PC-9 (cell line): ENCODE data around the gene KRT76. TPM values are rescaled to one million over a fixed set of nuclear protein-coding genes. Genes with fewer than 3 reads are reported as not detected.

Source experiments
- BruUV-seq: library from RNA; stranded (reverse); fragments of 400-500 nt; replicated peaks from 2 replicates; lab custom pipeline; 2021; lab: Mats Ljungman, UMichigan
- CTCF ChIA-PET: fragments of 300-600 bp; sonication (Branson Sonifier 250); formaldehyde crosslinking; loops from one replicate; lab custom pipeline; 2022; ENCODE audit warnings: antibody characterized with exemption; lab: Charles Lee
- POLR2A ChIA-PET: fragments of 300-600 bp; sonication (Branson Sonifier 250); formaldehyde crosslinking; loops from one replicate; lab custom pipeline; 2022; ENCODE audit warnings: antibody characterized with exemption; ENCODE audit not compliant: unreplicated experiment; lab: Charles Lee
- DNase-seq, 2 experiments: peaks; one replicate each; pipeline versions ENCODE4 v3.0.0 to v3.0.0-alpha.2; 2015 to 2022; ENCODE audit warnings: mixed read lengths in 1 of 2
- H2AFZ ChIP-seq: fragments of 200-600 bp; sonication (generic); 2 replicates; pipeline ENCODE4 v1.8.1; 2017; ENCODE audit warnings: antibody characterized with exemption
- H3F3A ChIP-seq: fragments of 200-600 bp; sonication (generic); 2 replicates; pipeline ENCODE4 v1.8.1; 2017; ENCODE audit warnings: antibody characterized with exemption, mild to moderate bottlenecking, low read depth; ENCODE audit not compliant: insufficient read depth
- H3K27ac ChIP-seq: fragments of 200-600 bp; sonication (generic); 2 replicates; pipeline ENCODE4 v1.6.1; 2016; ENCODE audit warnings: mixed run types
- H3K27me3 ChIP-seq: fragments of 200-600 bp; sonication (generic); 2 replicates; pipeline ENCODE4 v1.6.1; 2016; ENCODE audit warnings: low read depth, mixed run types; ENCODE audit not compliant: insufficient read depth
- H3K36me3 ChIP-seq: fragments of 200-600 bp; sonication (generic); 2 replicates; pipeline ENCODE4 v1.6.1; 2016; ENCODE audit warnings: low read depth, mixed run types
- H3K4me1 ChIP-seq: fragments of 200-600 bp; sonication (generic); replicated peaks from 2 replicates; pipeline ENCODE4 v1.6.1; 2016; ENCODE audit warnings: mixed run types; ENCODE audit not compliant: insufficient read depth
- H3K4me2 ChIP-seq: fragments of 200-600 bp; sonication (generic); 2 replicates; pipeline ENCODE4 v1.6.1; 2017; ENCODE audit warnings: mixed run types
- H3K4me3 ChIP-seq: fragments of 200-600 bp; sonication (generic); 2 replicates; pipeline ENCODE4 v1.6.1; 2016; ENCODE audit warnings: mixed run types
- H3K79me2 ChIP-seq: fragments of 200-600 bp; sonication (generic); 2 replicates; pipeline ENCODE4 v1.6.1; 2017; ENCODE audit warnings: low read depth, mixed run types
- H3K9me2 ChIP-seq: fragments of 200-600 bp; sonication (generic); 2 replicates; pipeline ENCODE4 v1.8.1; 2017; ENCODE audit warnings: mild to moderate bottlenecking; ENCODE audit not compliant: insufficient read depth
- H3K9me3 ChIP-seq: fragments of 200-600 bp; sonication (generic); 2 replicates; pipeline ENCODE4 v1.8.1; 2016; ENCODE audit warnings: low read depth; ENCODE audit not compliant: insufficient read depth
- H4K20me1 ChIP-seq: fragments of 200-600 bp; sonication (generic); 2 replicates; pipeline ENCODE4 v1.8.1; 2017; ENCODE audit not compliant: insufficient read depth
- EZH2 ChIP-seq: fragments of 200-600 bp; sonication (generic); IDR thresholded peaks from 2 replicates; pipeline ENCODE4 v1.8.0; 2017; ENCODE audit warnings: antibody characterized with exemption, low read depth
- intact Hi-C: fragments of 100-400 bp; cut with micrococcal nuclease; formaldehyde crosslinking; loops from one replicate; pipeline ENCODE4 v1.10.0; 2022; ENCODE audit not compliant: unreplicated experiment
- total RNA-seq: library from RNA; stranded (reverse); gene quantifications from 2 replicates; pipeline ENCODE4 v1.2.3, GENCODE V29; 2021
- TF ChIP-seq, protein P1 (sequence below): fragments of 200-600 bp; sonication (generic); conservative IDR thresholded peaks from 2 replicates; pipeline ENCODE4 v1.6.1; 2017; ENCODE audit warnings: mixed run types, antibody characterized with exemption, mild to moderate bottlenecking, moderate library complexity

KRT76 gene
- total RNA-seq, 1 experiment from 2014 or later = not detected

GRCh38 chr12:52798671-52799504 lies 21.7 kb upstream of the KRT76 start:
- ChIA-PET POLR2A (interaction anchor here (0.6 kb wide), 1 partner anchor 85 kb away, joined by 4 read pairs; no protein-coding TSS in a partner anchor), CTCF (interaction anchor here (0.6 kb wide), 1 partner anchor 534 kb away, joined by 3 read pairs; no protein-coding TSS in a partner anchor)
- H4K20me1 ChIP-seq = no peaks in the 10 kb centered on the region
- peaks cover 68% of the 10 kb centered on the region for H3K4me1 ChIP-seq
- no peak overlapping the region for H3K4me3 ChIP-seq
- intact Hi-C loops = loop anchor here (1.0 kb wide), 3 partner anchors 72 to 216 kb away; no protein-coding TSS in a partner anchor
- no peak overlapping the region for H2AFZ ChIP-seq
- BruUV-seq = TSS peak; percentile 55
- TF ChIP-seq, protein P1, sequence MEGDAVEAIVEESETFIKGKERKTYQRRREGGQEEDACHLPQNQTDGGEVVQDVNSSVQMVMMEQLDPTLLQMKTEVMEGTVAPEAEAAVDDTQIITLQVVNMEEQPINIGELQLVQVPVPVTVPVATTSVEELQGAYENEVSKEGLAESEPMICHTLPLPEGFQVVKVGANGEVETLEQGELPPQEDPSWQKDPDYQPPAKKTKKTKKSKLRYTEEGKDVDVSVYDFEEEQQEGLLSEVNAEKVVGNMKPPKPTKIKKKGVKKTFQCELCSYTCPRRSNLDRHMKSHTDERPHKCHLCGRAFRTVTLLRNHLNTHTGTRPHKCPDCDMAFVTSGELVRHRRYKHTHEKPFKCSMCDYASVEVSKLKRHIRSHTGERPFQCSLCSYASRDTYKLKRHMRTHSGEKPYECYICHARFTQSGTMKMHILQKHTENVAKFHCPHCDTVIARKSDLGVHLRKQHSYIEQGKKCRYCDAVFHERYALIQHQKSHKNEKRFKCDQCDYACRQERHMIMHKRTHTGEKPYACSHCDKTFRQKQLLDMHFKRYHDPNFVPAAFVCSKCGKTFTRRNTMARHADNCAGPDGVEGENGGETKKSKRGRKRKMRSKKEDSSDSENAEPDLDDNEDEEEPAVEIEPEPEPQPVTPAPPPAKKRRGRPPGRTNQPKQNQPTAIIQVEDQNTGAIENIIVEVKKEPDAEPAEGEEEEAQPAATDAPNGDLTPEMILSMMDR = no peak
- no peak for TF ChIP-seq EZH2
- no peaks in the 10 kb centered on the region for H3K9me3 ChIP-seq
- H3K4me2 ChIP-seq = peak overlapping the region; percentile 47
- H3K79me2 ChIP-seq = no peaks in the 10 kb centered on the region
- H3K27ac ChIP-seq = peak overlapping the region; percentile 88
- no peaks in the 10 kb centered on the region for H3K27me3 ChIP-seq
- H3K9me2 ChIP-seq = no peaks in the 10 kb centered on the region
- H3K36me3 ChIP-seq = no peaks in the 10 kb centered on the region
- H3F3A ChIP-seq = peaks cover 45% of the 10 kb centered on the region
- DNase-seq = peak; percentile 67 to 97

DNA sequence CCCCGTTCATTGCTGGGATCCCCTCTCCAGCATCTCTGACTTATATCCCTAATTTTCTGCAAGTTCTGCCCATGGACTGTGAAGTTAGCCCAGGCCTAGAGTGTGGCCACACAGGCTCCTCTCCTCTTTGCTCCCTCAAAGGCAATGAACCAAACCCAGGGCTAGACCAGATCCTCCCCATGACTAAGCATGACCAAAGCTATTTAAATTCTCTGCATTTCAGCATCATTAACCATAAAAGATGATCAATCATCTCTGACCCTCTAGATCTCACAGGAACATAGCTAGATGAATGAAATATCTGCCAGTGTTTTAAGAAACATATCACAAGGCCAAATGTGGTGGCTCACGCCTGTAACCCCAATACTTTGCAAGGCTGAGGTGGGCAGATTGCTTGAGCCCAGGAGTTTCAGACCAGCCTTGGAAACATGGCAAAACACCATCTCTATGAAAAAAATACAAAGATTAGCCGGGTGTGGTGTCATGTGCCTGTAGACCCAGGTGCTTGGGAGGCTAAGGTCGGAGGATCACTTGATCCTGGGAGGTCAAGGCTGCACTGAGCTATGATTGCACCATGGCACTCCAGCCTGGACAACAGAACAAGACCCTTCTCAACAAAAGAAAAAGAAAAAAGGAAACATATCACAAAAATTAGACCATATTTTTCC lies 21.0 kb upstream of the KRT76 start:
- Histone ChIP-seq H3K4me1 (peaks cover 72% of the 10 kb centered on the region), H3K36me3 (no peaks in the 10 kb centered on the region), H2AFZ (no peak overlapping the region), H3K4me3 (no peak overlapping the region), H4K20me1 (no peaks in the 10 kb centered on the region), H3K27ac (peak overlapping the region; percentile 88), H3K27me3 (no peaks in the 10 kb centered on the region), H3K9me3 (no peaks in the 10 kb centered on the region), H3K79me2 (no peaks in the 10 kb centered on the region), H3K4me2 (peak overlapping the region; percentile 47), H3K9me2 (no peaks in the 10 kb centered on the region), H3F3A (peaks cover 47% of the 10 kb centered on the region)
- no peak for TF ChIP-seq EZH2
- TF ChIP-seq, protein P1 = no peak
- ChIA-PET CTCF (no interaction called here), POLR2A (interaction anchor here (0.6 kb wide), 1 partner anchor 84 kb away, joined by 4 read pairs; no protein-coding TSS in a partner anchor)
- intact Hi-C loops = no loop called here
- DNase-seq = no peak
- no TSS peak for BruUV-seq

DNA sequence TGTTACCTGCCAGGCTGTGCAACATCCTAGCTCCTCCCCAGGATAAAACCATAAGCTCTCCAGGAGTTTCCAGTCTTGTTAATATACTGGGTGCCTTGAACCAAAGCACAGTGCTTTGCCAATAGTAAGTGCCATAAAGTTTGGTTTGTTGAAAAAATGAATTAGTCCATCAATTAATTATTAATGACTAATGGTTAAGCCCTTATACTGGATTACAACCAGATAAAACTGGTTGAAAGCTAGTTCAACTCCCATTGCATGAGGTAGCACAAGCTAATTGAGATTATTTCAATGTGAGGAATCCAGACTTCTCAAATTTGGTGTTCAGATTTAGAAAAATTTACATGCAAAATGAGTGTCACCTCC lies 20.4 kb upstream of the KRT76 start:
- no peaks in the 10 kb centered on the region for H3K27me3 ChIP-seq
- no peaks in the 10 kb centered on the region for H3K9me2 ChIP-seq
- no peak overlapping the region for H2AFZ ChIP-seq
- no peaks in the 10 kb centered on the region for H4K20me1 ChIP-seq
- H3K27ac ChIP-seq = peak overlapping the region; percentile 88
- H3K79me2 ChIP-seq = no peaks in the 10 kb centered on the region
- no peak for DNase-seq
- peaks cover 72% of the 10 kb centered on the region for H3K4me1 ChIP-seq
- peaks cover 47% of the 10 kb centered on the region for H3F3A ChIP-seq
- peak overlapping the region; percentile 47; the same call in 1 of the 2 replicates for H3K4me2 ChIP-seq
- H3K9me3 ChIP-seq = no peaks in the 10 kb centered on the region
- intact Hi-C loops = no loop called here
- H3K4me3 ChIP-seq = no peak overlapping the region
- ChIA-PET CTCF (no interaction called here), POLR2A (no interaction called here)
- H3K36me3 ChIP-seq = no peaks in the 10 kb centered on the region
- TF ChIP-seq, protein P1 = no peak
- no peak for TF ChIP-seq EZH2
- BruUV-seq = no TSS peak
